Activated naive CD8-positive, alpha-beta T cell treated with anti-CD3 and anti-CD28 coated beads, Interleukin-2, amount 50 U/mL, for 16 hours (primary cell): ENCODE data around the gene OR9Q1.
"Not testable (repeated sequence)": the region's sequence is repeated elsewhere in the genome, so short reads cannot be mapped to it uniquely, and the experiment has no call there.

Source experiments
- DNase-seq: peaks from one replicate; pipeline ENCODE4 v3.0.0-alpha.2; 2020; ENCODE audit warnings: low read depth, low spot score

OR9Q1 gene

GRCh38 chr11:58133309-58134076, 109.8 kb downstream of the OR9Q1 start:
- DNase-seq: no peak

DNA sequence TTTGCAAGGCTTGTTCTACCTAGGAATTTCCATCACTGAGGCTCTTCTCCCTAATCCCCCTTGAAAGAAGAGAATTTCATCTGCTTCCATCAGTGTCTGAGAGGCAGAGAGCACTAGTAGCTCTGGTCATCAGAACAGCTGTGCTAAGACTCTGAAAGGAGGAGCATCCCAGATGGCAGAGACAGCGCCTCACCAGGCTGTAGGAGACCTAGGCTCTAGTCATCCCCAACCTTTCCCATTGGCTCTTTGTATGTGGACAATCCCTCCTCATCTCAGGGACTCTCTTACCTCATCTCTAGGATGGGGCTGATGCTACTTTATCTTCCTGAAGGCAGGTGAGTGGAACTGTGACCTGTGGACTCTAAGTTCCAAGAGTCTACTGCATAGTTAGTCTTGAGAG, 110.5 kb downstream of the OR9Q1 start:
- no peak for DNase-seq

GRCh38 chr11:58135171-58135570, 111.5 kb downstream of the OR9Q1 start:
- no peak for DNase-seq

GRCh38 chr11:58142761-58143160, 119.1 kb downstream of the OR9Q1 start:
- DNase-seq: no peak

DNA sequence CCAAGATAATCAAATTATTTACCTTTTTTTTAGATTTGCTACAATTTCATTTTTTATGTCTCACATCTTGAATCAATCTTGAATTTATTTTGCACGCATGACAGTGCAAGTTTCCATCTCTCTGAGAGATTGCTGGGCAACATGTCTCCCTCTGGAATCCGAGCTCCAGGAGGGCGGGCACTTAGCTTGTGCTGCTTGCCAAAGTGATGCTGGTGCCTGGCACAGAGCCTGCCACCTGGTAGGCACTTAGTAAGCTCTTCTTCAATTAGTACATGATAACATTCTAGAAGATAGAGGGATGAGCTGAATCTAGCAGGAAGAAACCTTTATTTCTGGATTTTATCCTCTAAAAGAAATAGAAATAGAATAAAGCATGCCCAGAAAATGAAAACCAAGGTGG, 129.1 kb downstream of the OR9Q1 start:
- no peak for DNase-seq

GRCh38 chr11:58164389-58164788, 140.7 kb downstream of the OR9Q1 start:
- no peak for DNase-seq

DNA sequence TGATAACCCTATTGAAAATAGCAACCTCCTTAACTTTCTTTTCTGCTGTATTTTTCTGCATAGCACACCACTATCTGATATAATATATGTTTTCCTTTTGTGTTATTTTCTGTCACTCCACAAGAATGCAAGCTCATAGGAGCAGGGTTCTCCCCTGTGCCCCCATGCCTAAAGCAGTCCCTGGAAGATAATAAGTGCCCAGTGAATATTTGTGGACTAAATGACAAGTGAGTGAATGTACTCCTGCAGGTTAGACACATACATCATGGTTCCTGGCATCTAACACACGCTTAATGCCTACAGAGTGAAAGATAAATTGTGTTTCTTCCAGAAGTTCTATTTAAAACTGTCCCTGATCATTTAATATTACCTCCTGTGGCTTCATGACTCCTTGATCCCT, 141.3 kb downstream of the OR9Q1 start:
- DNase-seq: no peak

- no peak for DNase-seq
These were observed 141.9 kb downstream of the OR9Q1 start for GRCh38 chr11:58165504-58166106.

DNA sequence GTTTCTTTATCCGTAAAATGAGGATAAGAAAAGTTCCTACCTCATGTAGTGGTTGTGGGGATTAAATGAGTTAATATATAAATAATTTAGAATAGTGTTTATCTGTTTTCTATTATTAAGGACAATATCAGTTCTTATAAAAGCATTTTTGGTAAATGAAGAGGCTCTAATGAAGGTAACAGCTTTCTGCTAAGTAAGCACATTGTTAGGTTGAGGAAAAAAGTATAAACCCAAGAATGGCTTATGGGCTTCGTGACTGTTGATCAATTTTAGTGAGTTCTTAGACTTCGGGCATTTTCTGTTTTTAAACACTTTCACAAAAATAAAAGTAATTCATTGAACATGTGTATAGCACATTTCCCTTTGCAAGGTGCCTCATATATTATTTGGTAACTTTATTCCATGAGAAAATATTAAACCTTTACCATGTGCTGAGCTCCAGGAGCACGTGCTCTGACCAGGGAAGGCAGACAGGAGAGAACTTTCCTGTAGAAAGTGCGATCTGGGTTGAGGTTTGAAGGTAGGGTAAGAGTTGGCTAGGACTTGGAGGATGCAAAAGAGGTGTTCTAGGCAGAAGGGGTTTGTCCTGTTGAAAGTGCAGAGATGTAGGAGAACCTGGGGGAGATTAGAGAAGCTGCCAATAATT, 153.9 kb downstream of the OR9Q1 start:
- DNase-seq: no peak

- DNase-seq: no peak
These were observed 154.8 kb downstream of the OR9Q1 start for GRCh38 chr11:58178444-58178843.

GRCh38 chr11:58179648-58180047, 156.0 kb downstream of the OR9Q1 start:
- no peak for DNase-seq

- DNase-seq: no peak
These were observed 163.3 kb downstream of the OR9Q1 start for GRCh38 chr11:58186938-58187337.

- no peak for DNase-seq
These were observed 165.1 kb downstream of the OR9Q1 start, which contains the start of gene OR9Q2 for GRCh38 chr11:58188770-58189169. OR9Q2 (plus strand) TSS chr11:58189070; CDS start chr11:58190491, 1,421 bp downstream.

- DNase-seq: no peak
These were observed 168.5 kb downstream of the OR9Q1 start for GRCh38 chr11:58192229-58192628.

- no peak for DNase-seq
These were observed 169.7 kb downstream of the OR9Q1 start for GRCh38 chr11:58193391-58193790.

GRCh38 chr11:58195939-58196338, 172.3 kb downstream of the OR9Q1 start:
- no peak for DNase-seq

- DNase-seq: no peak
These were observed 175.6 kb downstream of the OR9Q1 start for GRCh38 chr11:58199271-58199670.

GRCh38 chr11:58204042-58204441, 180.4 kb downstream of the OR9Q1 start, which contains the start of gene OR1S2:
OR1S2 (minus strand) TSS chr11:58204142; CDS start chr11:58204142, 0 bp downstream.
- DNase-seq: no peak

DNA sequence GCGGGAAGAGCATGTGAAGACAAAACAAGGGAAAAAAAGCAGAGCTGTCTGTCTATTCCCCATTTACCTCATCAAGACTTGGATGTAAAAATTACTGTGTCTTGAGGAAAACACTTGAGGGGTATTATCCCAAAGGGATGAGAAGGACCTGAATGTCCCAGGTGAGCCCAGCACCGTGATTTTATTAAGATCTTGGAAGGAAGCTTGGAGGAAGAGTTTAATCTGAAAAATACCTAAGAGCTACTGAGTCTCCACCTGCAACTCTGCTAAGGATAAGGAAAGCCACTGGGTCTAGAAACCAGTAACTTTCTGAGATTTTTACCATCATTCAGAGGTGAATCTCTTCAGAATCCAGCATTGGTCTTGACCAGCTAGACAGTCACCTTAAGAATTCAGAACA, 188.7 kb downstream of the OR9Q1 start, which contains the start of gene OR1S1:
TSS of gene OR1S1 (plus strand) at position 301 of the 400 bp plus-strand sequence.
- DNase-seq: not testable (repeated sequence)

DNA sequence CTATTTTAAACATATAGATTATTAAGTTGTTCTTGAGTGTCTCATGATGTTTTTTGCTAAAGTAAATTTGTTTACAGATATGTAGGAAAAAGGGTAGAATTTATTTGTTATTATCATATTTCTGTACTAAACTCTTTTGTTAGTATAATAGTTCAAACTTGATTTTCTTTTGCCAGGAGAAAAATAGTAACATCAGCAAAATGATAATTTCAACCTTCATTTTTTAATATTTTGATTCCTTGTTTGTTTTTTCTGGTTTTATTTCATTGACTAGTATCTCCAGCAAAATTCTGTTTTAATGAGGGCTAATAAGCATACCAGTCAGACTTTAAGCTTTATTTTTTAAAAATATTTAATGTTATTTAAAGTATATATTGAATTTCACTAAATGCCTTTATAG, 192.8 kb downstream of the OR9Q1 start:
- DNase-seq: no peak

DNA sequence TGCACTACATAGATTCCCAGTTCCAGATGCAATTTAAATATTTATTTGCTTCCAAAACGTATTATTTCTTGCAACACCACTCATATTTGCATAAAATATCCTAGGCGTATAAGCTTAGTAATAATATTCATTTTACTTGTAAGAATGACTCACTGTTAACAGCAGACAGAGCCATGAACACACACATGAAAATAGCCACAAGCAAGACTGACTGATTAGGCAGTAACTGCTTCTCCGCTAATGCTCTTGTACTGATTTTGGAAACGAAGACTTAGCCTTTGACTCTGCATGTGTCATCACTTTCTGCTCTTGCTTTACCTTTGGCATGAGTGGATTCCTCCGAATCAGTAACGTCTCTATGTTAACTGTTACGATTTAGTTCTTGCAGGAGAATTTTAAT, 199.0 kb downstream of the OR9Q1 start:
- DNase-seq: no peak

GRCh38 chr11:58227956-58228615, 204.4 kb downstream of the OR9Q1 start:
- DNase-seq: no peak
